22Rv1 (cell line): Measurements from ENCODE around the gene NCOA3.

Experiments used
- CTCF ChIP-seq: fragments of 450-650 bp; IDR thresholded peaks from 2 replicates; pipeline ENCODE4 v1.5.1; 2017; ENCODE audit warnings: mild to moderate bottlenecking
- ZFX ChIP-seq: fragments of 450-650 bp; IDR thresholded peaks from 2 replicates; pipeline ENCODE4 v1.6.1; 2017; ENCODE audit warnings: antibody characterized with exemption, borderline replicate concordance

GRCh38 chr20:47568019-47568418, 66.3 kb downstream of the NCOA3 start:
- TF ChIP-seq CTCF (no peak), ZFX (no peak)
